SH-SY5Y (cell line): ENCODE measurements around the gene C1QL2.

Experiments
- GATA2 ChIP-seq: IDR thresholded peaks from 2 replicates; pipeline ENCODE4 v1.6.1; 2011; ENCODE audit warnings: mild to moderate bottlenecking, low read depth, low read length
- GATA3 ChIP-seq: IDR thresholded peaks from 2 replicates; pipeline ENCODE4 v1.6.1; 2011; ENCODE audit warnings: low read depth, mild to moderate bottlenecking, low read length, moderate library complexity

- TF ChIP-seq GATA2 (no peak), GATA3 (no peak)
Measured at GRCh38 chr2:119195887-119196286, 37.3 kb upstream of the C1QL2 start.
